Measurements from ENCODE around the gene CLDN19.
A peak's percentile ranks its signal among the peaks of the same experiment; 100 is the strongest.

Gene CLDN19

DNA sequence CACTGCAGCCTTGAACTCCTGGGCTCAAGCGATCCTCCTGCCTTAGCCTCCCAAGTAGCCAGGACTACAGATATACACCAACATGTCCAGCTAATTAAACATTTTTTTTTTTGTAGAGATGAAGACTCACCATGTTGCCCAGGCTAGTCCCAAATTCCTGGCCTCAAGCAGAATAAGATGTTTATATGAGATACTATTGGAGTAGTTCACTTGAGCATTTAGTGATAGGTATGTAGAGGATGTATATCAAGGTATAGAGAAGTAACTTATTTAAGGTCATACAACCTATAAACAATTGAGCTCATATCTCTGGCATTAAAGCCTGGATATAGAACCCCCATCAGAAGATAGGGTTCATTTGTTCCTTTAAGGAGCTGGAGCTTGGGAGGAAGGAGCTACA lies 40.1 kb upstream of the CLDN19 start:
- Histone ChIP-seq H3K36me3 (ENCODE audit: control insufficient read depth in 4 of 4, insufficient read depth in 4 of 4, low read length in 3 of 4) (peaks cover 22 to 57% (median 38%) of the 10 kb centered on the region in 4 experiments), H3K9me3 (ENCODE audit: control extremely low read depth in 1 of 5, control insufficient read depth in 4 of 5, insufficient read depth in 2 of 5, low read depth in 1 of 5, low read length in 4 of 5) (peaks cover 0 to 1% (median 0%) of the 10 kb centered on the region in 5 experiments), H3K4me1 (ENCODE audit: control extremely low read depth in 1 of 4, control insufficient read depth in 4 of 4, insufficient read depth in 4 of 4, low read length in 3 of 4) (peaks cover 0 to 8% (median 6%) of the 10 kb centered on the region in 4 experiments), H3K27me3 (replicated peaks in 2 of 5; ENCODE audit: control insufficient read depth in 4 of 5, insufficient read depth in 5 of 5, low read length in 4 of 5) (no peaks in the 10 kb centered on the region), H3K27ac (ENCODE audit: insufficient read depth in 1 of 2, low read depth in 1 of 2, low read length in 2 of 2, poor library complexity in 1 of 2, severe bottlenecking in 2 of 2) (no peak overlapping the region), H3K4me3 (ENCODE audit: control insufficient read depth in 1 of 7, extremely low read depth in 1 of 7, insufficient read depth in 4 of 7, low read depth in 2 of 7, low read length in 6 of 7) (no peak overlapping the region)
- POLR2A ChIA-PET = no interaction called here
- DNase-seq = no peak
- CTCF ChIA-PET = interaction anchor here (1.2 to 8.8 kb wide), 4 partner anchors 8 to 294 kb away, joined by 3 to 106 read pairs (median 14); no protein-coding TSS in a partner anchor
- WGBS (ENCODE audit: insufficient coverage) = no CpG with 5 or more reads among the region's 1 CpG

DNA sequence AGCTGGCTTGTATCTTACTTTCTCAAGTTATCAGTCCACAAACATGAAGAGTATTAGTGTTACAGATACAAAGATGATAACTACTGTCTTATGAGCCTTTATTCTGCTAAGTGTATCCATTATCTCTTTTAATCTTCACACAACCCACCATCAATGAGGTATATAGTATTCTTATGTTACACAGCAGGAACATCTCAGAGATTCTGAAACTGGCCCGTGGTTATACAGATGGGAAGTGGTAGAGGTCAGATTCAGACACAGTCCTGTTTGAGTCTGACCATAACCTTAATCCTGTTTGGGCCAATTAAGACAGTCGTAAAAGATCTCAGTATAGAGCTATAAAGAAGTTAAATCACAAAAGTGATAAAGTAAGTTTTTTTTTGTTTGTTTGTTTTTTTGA lies 39.7 kb upstream of the CLDN19 start:
- ChIA-PET POLR2A (no interaction called here), CTCF (interaction anchor here (1.2 to 8.8 kb wide), 5 partner anchors 8 to 295 kb away, joined by 3 to 106 read pairs (median 5); no protein-coding TSS in a partner anchor)
- no peak for DNase-seq
- Histone ChIP-seq H3K4me1 (ENCODE audit: control extremely low read depth in 1 of 4, control insufficient read depth in 4 of 4, insufficient read depth in 4 of 4, low read length in 3 of 4) (peaks cover 0 to 4% (median 1%) of the 10 kb centered on the region in 4 experiments), H3K27ac (ENCODE audit: insufficient read depth in 1 of 2, low read depth in 1 of 2, low read length in 2 of 2, poor library complexity in 1 of 2, severe bottlenecking in 2 of 2) (no peak overlapping the region), H3K4me3 (ENCODE audit: control insufficient read depth in 1 of 7, extremely low read depth in 1 of 7, insufficient read depth in 4 of 7, low read depth in 2 of 7, low read length in 6 of 7) (no peak overlapping the region), H3K9me3 (ENCODE audit: control extremely low read depth in 1 of 5, control insufficient read depth in 4 of 5, insufficient read depth in 2 of 5, low read depth in 1 of 5, low read length in 4 of 5) (peaks cover 0 to 1% (median 0%) of the 10 kb centered on the region in 5 experiments), H3K36me3 (ENCODE audit: control insufficient read depth in 4 of 4, insufficient read depth in 4 of 4, low read length in 3 of 4) (peaks cover 25 to 62% (median 40%) of the 10 kb centered on the region in 4 experiments), H3K27me3 (replicated peaks in 2 of 5; ENCODE audit: control insufficient read depth in 4 of 5, insufficient read depth in 5 of 5, low read length in 4 of 5) (no peaks in the 10 kb centered on the region)
- WGBS (ENCODE audit: insufficient coverage) = 100% methylated on average over 2 of the region's 2 CpGs

DNA sequence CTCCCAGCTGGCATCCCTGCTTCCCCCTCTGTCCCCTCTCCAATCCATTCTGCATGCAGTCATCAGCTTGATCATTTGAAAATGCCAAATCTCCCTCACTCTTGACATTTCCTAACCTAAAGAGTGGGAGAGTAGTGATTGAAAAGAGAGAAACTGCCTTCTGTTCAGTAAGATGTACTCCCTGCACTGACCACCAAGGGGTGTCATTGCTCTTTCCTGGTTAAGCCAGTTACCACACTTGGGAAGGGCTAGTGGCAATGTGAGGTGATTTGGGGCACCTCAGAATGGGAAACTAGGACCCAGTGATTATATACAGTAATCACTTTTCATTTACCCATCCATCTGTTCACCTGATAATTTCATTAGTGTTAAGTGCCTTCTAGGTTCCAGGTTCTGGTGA lies 37.8 kb upstream of the CLDN19 start:
- peaks cover 0 to 1% (median 0%) of the 10 kb centered on the region in 5 experiments for H3K9me3 ChIP-seq (ENCODE audit: control extremely low read depth in 1 of 5, control insufficient read depth in 4 of 5, insufficient read depth in 2 of 5, low read depth in 1 of 5, low read length in 4 of 5)
- DNase-seq = peak in 2 of 3 donors; percentile 52 to 61
- CTCF ChIA-PET = interaction anchor here (0.7 to 8.8 kb wide), 23 partner anchors 9 to 637 kb away, joined by 3 to 106 read pairs (median 4); partner anchors contain the start of genes C1orf50 and P3H1
- peaks cover 25 to 69% (median 48%) of the 10 kb centered on the region in 4 experiments for H3K36me3 ChIP-seq (ENCODE audit: control insufficient read depth in 4 of 4, insufficient read depth in 4 of 4, low read length in 3 of 4)
- H3K4me3 ChIP-seq (ENCODE audit: control insufficient read depth in 1 of 7, extremely low read depth in 1 of 7, insufficient read depth in 4 of 7, low read depth in 2 of 7, low read length in 6 of 7) = no peak overlapping the region
- POLR2A ChIA-PET = no interaction called here
- H3K4me1 ChIP-seq (ENCODE audit: control extremely low read depth in 1 of 4, control insufficient read depth in 4 of 4, insufficient read depth in 4 of 4, low read length in 3 of 4) = no peaks in the 10 kb centered on the region
- H3K27me3 ChIP-seq (replicated peaks in 2 of 5; ENCODE audit: control insufficient read depth in 4 of 5, insufficient read depth in 5 of 5, low read length in 4 of 5) = no peaks in the 10 kb centered on the region
- no peak overlapping the region for H3K27ac ChIP-seq (ENCODE audit: insufficient read depth in 1 of 2, low read depth in 1 of 2, low read length in 2 of 2, poor library complexity in 1 of 2, severe bottlenecking in 2 of 2)

GRCh38 chr1:42776502-42776901 lies 36.5 kb upstream of the CLDN19 start:
- ChIA-PET POLR2A (no interaction called here), CTCF (interaction anchor here (1.2 to 8.8 kb wide), 4 partner anchors 9 to 298 kb away, joined by 3 to 106 read pairs (median 26); partner anchors contain the start of genes C1orf50 and P3H1)
- no peak overlapping the region for H3K27ac ChIP-seq (ENCODE audit: insufficient read depth in 1 of 2, low read depth in 1 of 2, low read length in 2 of 2, poor library complexity in 1 of 2, severe bottlenecking in 2 of 2)
- 95% methylated on average over 4 of the region's 6 CpGs for WGBS (ENCODE audit: insufficient coverage)
- no peak overlapping the region for H3K4me3 ChIP-seq (ENCODE audit: control insufficient read depth in 1 of 7, extremely low read depth in 1 of 7, insufficient read depth in 4 of 7, low read depth in 2 of 7, low read length in 6 of 7)
- peaks cover 0 to 1% (median 0%) of the 10 kb centered on the region in 5 experiments for H3K9me3 ChIP-seq (ENCODE audit: control extremely low read depth in 1 of 5, control insufficient read depth in 4 of 5, insufficient read depth in 2 of 5, low read depth in 1 of 5, low read length in 4 of 5)
- peaks cover 23 to 69% (median 43%) of the 10 kb centered on the region in 4 experiments for H3K36me3 ChIP-seq (ENCODE audit: control insufficient read depth in 4 of 4, insufficient read depth in 4 of 4, low read length in 3 of 4)
- H3K4me1 ChIP-seq (ENCODE audit: control extremely low read depth in 1 of 4, control insufficient read depth in 4 of 4, insufficient read depth in 4 of 4, low read length in 3 of 4) = no peaks in the 10 kb centered on the region
- H3K27me3 ChIP-seq (replicated peaks in 2 of 5; ENCODE audit: control insufficient read depth in 4 of 5, insufficient read depth in 5 of 5, low read length in 4 of 5) = no peaks in the 10 kb centered on the region
- no peak for DNase-seq

DNA sequence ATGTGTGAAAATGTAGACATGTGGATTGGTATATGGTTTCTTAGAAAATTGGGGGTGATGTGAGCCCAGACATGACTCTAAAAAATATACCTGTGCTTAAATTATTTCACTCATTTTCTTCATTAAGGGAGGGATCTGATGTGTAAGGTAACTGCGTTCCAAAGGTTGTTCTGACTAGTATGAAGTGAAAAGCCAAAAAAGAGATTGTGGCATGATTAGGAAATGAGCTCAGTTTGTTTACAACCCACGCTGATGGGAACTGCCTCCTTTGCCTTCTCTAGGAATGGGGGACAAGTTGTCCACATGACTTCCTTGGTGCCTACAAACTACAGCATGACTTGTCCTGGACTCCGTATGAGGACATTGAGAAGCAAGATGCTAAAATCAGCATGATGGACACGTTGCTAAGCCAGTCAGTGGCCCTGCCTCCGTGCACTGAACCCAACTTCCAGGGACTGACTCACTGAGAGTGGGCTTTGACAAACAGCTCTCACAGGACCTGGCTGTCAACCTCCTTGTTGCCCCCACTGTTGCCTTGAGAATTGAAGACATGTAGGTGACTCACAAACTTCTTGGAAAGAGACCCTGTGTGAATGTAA lies 35.0 kb upstream of the CLDN19 start:
- no peaks in the 10 kb centered on the region for H3K4me1 ChIP-seq (ENCODE audit: control extremely low read depth in 1 of 4, control insufficient read depth in 4 of 4, insufficient read depth in 4 of 4, low read length in 3 of 4)
- no peaks in the 10 kb centered on the region for H3K27me3 ChIP-seq (replicated peaks in 2 of 5; ENCODE audit: control insufficient read depth in 4 of 5, insufficient read depth in 5 of 5, low read length in 4 of 5)
- POLR2A ChIA-PET = no interaction called here
- peaks cover 0 to 1% (median 0%) of the 10 kb centered on the region in 5 experiments for H3K9me3 ChIP-seq (ENCODE audit: control extremely low read depth in 1 of 5, control insufficient read depth in 4 of 5, insufficient read depth in 2 of 5, low read depth in 1 of 5, low read length in 4 of 5)
- H3K4me3 ChIP-seq (ENCODE audit: control insufficient read depth in 1 of 7, extremely low read depth in 1 of 7, insufficient read depth in 4 of 7, low read depth in 2 of 7, low read length in 6 of 7) = no peak overlapping the region
- CTCF ChIA-PET = interaction anchor here (1.4 to 8.8 kb wide), 3 partner anchors 9 to 299 kb away, joined by 4 to 106 read pairs (median 5); no protein-coding TSS in a partner anchor
- DNase-seq = no peak
- no peak overlapping the region for H3K27ac ChIP-seq (ENCODE audit: insufficient read depth in 1 of 2, low read depth in 1 of 2, low read length in 2 of 2, poor library complexity in 1 of 2, severe bottlenecking in 2 of 2)
- peaks cover 20 to 59% (median 36%) of the 10 kb centered on the region in 4 experiments for H3K36me3 ChIP-seq (ENCODE audit: control insufficient read depth in 4 of 4, insufficient read depth in 4 of 4, low read length in 3 of 4)
- WGBS (ENCODE audit: insufficient coverage) = 96% methylated on average over 5 of the region's 5 CpGs

DNA sequence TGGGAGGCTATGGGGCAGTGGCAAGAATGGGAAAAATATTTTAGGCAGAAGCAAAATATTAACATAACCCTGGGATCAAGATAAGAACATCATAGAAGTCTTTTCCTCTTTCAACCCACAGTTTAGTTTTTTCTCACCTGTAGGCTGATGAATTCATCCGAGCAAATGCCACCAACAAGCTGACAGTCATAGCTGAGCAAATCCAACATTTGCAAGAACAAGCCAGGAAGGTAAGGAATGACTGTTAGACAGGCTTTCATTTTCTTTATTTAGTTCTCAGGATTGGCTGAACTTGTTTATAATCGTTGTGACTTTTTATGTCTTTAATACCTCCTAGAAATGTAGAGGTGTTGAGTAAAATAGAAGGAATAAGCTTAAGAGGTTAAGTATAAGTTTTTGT lies 33.4 kb upstream of the CLDN19 start:
- Histone ChIP-seq H3K36me3 (ENCODE audit: control insufficient read depth in 4 of 4, insufficient read depth in 4 of 4, low read length in 3 of 4) (peaks cover 22 to 53% (median 33%) of the 10 kb centered on the region in 4 experiments), H3K4me1 (ENCODE audit: control extremely low read depth in 1 of 4, control insufficient read depth in 4 of 4, insufficient read depth in 4 of 4, low read length in 3 of 4) (peaks cover 0 to 4% (median 1%) of the 10 kb centered on the region in 4 experiments), H3K27me3 (replicated peaks in 2 of 5; ENCODE audit: control insufficient read depth in 4 of 5, insufficient read depth in 5 of 5, low read length in 4 of 5) (no peaks in the 10 kb centered on the region), H3K4me3 (ENCODE audit: control insufficient read depth in 1 of 7, extremely low read depth in 1 of 7, insufficient read depth in 4 of 7, low read depth in 2 of 7, low read length in 6 of 7) (no peak overlapping the region), H3K27ac (ENCODE audit: insufficient read depth in 1 of 2, low read depth in 1 of 2, low read length in 2 of 2, poor library complexity in 1 of 2, severe bottlenecking in 2 of 2) (no peak overlapping the region), H3K9me3 (ENCODE audit: control extremely low read depth in 1 of 5, control insufficient read depth in 4 of 5, insufficient read depth in 2 of 5, low read depth in 1 of 5, low read length in 4 of 5) (peaks cover 0 to 1% (median 0%) of the 10 kb centered on the region in 5 experiments)
- ChIA-PET POLR2A (no interaction called here), CTCF (interaction anchor here (0.5 to 1.6 kb wide), 3 partner anchors 73 to 300 kb away, joined by 3 to 5 read pairs (median 3); partner anchors contain the start of gene ZNF691)
- no peak for DNase-seq
- whole genome bisulfite sequencing (ENCODE audit: insufficient coverage) = 83% methylated on average over 2 of the region's 2 CpGs

DNA sequence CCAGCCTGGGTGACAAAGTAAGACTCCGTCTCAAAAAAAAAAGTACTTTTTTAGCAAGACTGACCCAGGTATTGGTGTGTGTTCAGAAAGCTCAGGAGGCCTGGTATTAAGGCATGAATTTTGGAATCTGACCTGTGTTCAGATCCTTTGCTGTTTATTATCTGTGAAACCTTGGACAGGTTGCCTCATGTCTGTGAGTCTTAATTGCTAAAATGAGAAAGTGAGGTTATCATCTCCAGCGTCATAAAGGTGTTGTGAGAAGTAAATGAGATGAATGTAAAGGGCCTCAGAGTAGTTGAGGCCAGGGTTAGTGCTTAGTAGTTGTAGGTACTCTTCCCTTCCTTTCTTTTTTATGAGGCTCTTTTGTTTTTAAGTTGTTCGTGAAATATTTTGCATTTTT lies 29.8 kb upstream of the CLDN19 start:
- no peak overlapping the region for H3K4me3 ChIP-seq (ENCODE audit: control insufficient read depth in 1 of 7, extremely low read depth in 1 of 7, insufficient read depth in 4 of 7, low read depth in 2 of 7, low read length in 6 of 7)
- DNase-seq = no peak
- H3K4me1 ChIP-seq (ENCODE audit: control extremely low read depth in 1 of 4, control insufficient read depth in 4 of 4, insufficient read depth in 4 of 4, low read length in 3 of 4) = peaks cover 22 to 26% (median 24%) of the 10 kb centered on the region in 4 experiments
- POLR2A ChIA-PET = no interaction called here
- no peaks in the 10 kb centered on the region for H3K9me3 ChIP-seq (ENCODE audit: control extremely low read depth in 1 of 5, control insufficient read depth in 4 of 5, insufficient read depth in 2 of 5, low read depth in 1 of 5, low read length in 4 of 5)
- 100% methylated on average over 2 of the region's 3 CpGs for WGBS (ENCODE audit: insufficient coverage)
- H3K27ac ChIP-seq (ENCODE audit: insufficient read depth in 1 of 2, low read depth in 1 of 2, low read length in 2 of 2, poor library complexity in 1 of 2, severe bottlenecking in 2 of 2) = no peak overlapping the region
- CTCF ChIA-PET = interaction anchor here (4.2 kb wide), 1 partner anchor 8 kb away, joined by 28 read pairs; no protein-coding TSS in a partner anchor
- H3K27me3 ChIP-seq (replicated peaks in 2 of 5; ENCODE audit: control insufficient read depth in 4 of 5, insufficient read depth in 5 of 5, low read length in 4 of 5) = no peaks in the 10 kb centered on the region
- peaks cover 2 to 18% (median 8%) of the 10 kb centered on the region in 4 experiments for H3K36me3 ChIP-seq (ENCODE audit: control insufficient read depth in 4 of 4, insufficient read depth in 4 of 4, low read length in 3 of 4)
